GM12878 (cell line): ENCODE measurements around the gene DDRGK1. TPM values are rescaled to one million over a fixed set of nuclear protein-coding genes. Genes with fewer than 3 reads are reported as not detected.

ENCODE experiments used
- ATAC-seq: fragments of 200-7000 bp; cut with Tn5 transposase; 3 replicates; pipeline ENCODE4 v1.9.1; 2020; ENCODE audit warnings: mild to moderate bottlenecking, moderate library complexity
- BruUV-seq: library from RNA; stranded (reverse); fragments of 400-500 nt; replicated peaks from 2 replicates; lab custom pipeline; 2021; lab: Mats Ljungman, UMichigan
- CTCF ChIA-PET: fragments of 300-600 bp; sonication (Branson Sonifier 250); formaldehyde crosslinking; extraction: SDS; loops from one replicate; lab custom pipeline; 2021; ENCODE audit warnings: inconsistent platforms; lab: Yijun Ruan, JAX
- POLR2A ChIA-PET: fragments of 350-600 bp; formaldehyde crosslinking; extraction: SDS; loops from one replicate; lab custom pipeline; 2021; ENCODE audit warnings: inconsistent platforms; lab: Charles Lee
- RAD21 ChIA-PET: fragments of 300-600 bp; sonication (Branson Sonifier 250); formaldehyde crosslinking; loops from one replicate; lab custom pipeline; 2023; ENCODE audit warnings: antibody characterized with exemption; ENCODE audit not compliant: unreplicated experiment; lab: Charles Lee
- SMC1A ChIA-PET: fragments of 300-600 bp; sonication (Branson Sonifier 250); formaldehyde crosslinking; loops from one replicate; lab custom pipeline; 2023; ENCODE audit not compliant: unreplicated experiment, uncharacterized antibody; lab: Charles Lee
- DNase-seq: peaks from one replicate; pipeline ENCODE4 v3.0.0-alpha.2; 2011; ENCODE audit warnings: low read depth, low spot score
- FAIRE-seq: peaks from 3 replicates; lab custom pipeline; 2011; peaks lifted over from hg19 to GRCh38; lab: Jason Lieb, UNC
- H2AFZ ChIP-seq: 2 replicates; pipeline ENCODE4 v1.6.0; 2011; ENCODE audit warnings: low read depth, low read length, control low read depth; ENCODE audit not compliant: control insufficient read depth
- H3K27ac ChIP-seq: 2 replicates; pipeline ENCODE4 v1.5.1; 2011; ENCODE audit warnings: control low read depth; ENCODE audit not compliant: control insufficient read depth, insufficient read depth
- H3K27me3 ChIP-seq, 2 experiments: replicated peaks in 1 of 2; 2 replicates each; pipeline versions ENCODE4 v1.6.0 to v1.6.1; 2011; ENCODE audit warnings: low read length in 1 of 2; ENCODE audit not compliant: control insufficient read depth in 2 of 2, insufficient read depth in 2 of 2
- H3K36me3 ChIP-seq, 2 experiments: 2 replicates each; pipeline ENCODE4 v1.5.1; 2011; ENCODE audit warnings: low read length in 1 of 2; ENCODE audit not compliant: control insufficient read depth in 2 of 2, insufficient read depth in 2 of 2
- H3K4me1 ChIP-seq: 2 replicates; pipeline ENCODE4 v1.6.1; 2011; ENCODE audit warnings: mild to moderate bottlenecking, low read length, moderate library complexity, mixed read lengths; ENCODE audit not compliant: control insufficient read depth, insufficient read depth
- H3K4me2 ChIP-seq: 2 replicates; pipeline ENCODE4 v1.6.0; 2011; ENCODE audit warnings: control low read depth; ENCODE audit not compliant: control insufficient read depth, insufficient read depth
- H3K4me3 ChIP-seq: fragments of 200-600 bp; sonication (generic); 2 replicates; pipeline ENCODE4 v1.5.1; 2016
- H3K79me2 ChIP-seq: 2 replicates; pipeline ENCODE4 v1.6.0; 2011; ENCODE audit warnings: low read length; ENCODE audit not compliant: control insufficient read depth, insufficient read depth
- H3K9ac ChIP-seq: 2 replicates; pipeline ENCODE4 v1.8.0; 2011; ENCODE audit warnings: low read length, control low read depth, mixed read lengths; ENCODE audit not compliant: control insufficient read depth, insufficient read depth
- H3K9me3 ChIP-seq: replicated peaks from 3 replicates; pipeline ENCODE4 v1.5.1; 2011; ENCODE audit warnings: mild to moderate bottlenecking, low read length; ENCODE audit not compliant: control insufficient read depth, insufficient read depth
- H4K20me1 ChIP-seq: 2 replicates; pipeline ENCODE4 v1.6.0; 2011; ENCODE audit not compliant: control insufficient read depth, insufficient read depth
- EGR1 ChIP-seq, 2 experiments: IDR thresholded peaks; 1 replicate in 1 of 2; 2 replicates in 1 of 2; pipeline ENCODE4 v1.6.1; 2011 to 2012; ENCODE audit warnings: low read depth in 2 of 2, low read length in 2 of 2, borderline replicate concordance in 1 of 2, mild to moderate bottlenecking in 1 of 2, moderate library complexity in 1 of 2
- FOXM1 ChIP-seq: IDR thresholded peaks from 2 replicates; pipeline ENCODE4 v1.6.1; 2012; ENCODE audit warnings: low read depth, mild to moderate bottlenecking, inconsistent platforms, low read length, moderate library complexity
- JUND ChIP-seq: IDR thresholded peaks from 2 replicates; pipeline ENCODE4 v1.6.1; 2012; ENCODE audit warnings: low read depth, mild to moderate bottlenecking, low read length, improper control_type of control experiment, moderate library complexity
- SREBF1 ChIP-seq: IDR thresholded peaks from 2 replicates; pipeline ENCODE4 v1.6.1; 2012; ENCODE audit warnings: mild to moderate bottlenecking, low read length
- ZBED1 ChIP-seq: IDR thresholded peaks from 2 replicates; pipeline ENCODE4 v1.6.1; 2016; ENCODE audit warnings: borderline replicate concordance
- ZBTB11 ChIP-seq: fragments of 450-650 bp; formaldehyde crosslinking; IDR thresholded peaks from 2 replicates; pipeline ENCODE4 v1.5.0; 2022; ENCODE audit warnings: mild to moderate bottlenecking, missing genetic modification characterization
- WGBS: methylation state at CpG from one replicate; pipeline ENCODE4 v1.1.6; 2016; ENCODE audit warnings: low lambda C conversion rate; ENCODE audit not compliant: insufficient replicate concordance, insufficient coverage; ENCODE audit errors: missing lambda C conversion rate; 5-methylcytosine and 5-hydroxymethylcytosine counted together
- in situ Hi-C: fragments of 300-500 bp; cut with MboI; formaldehyde crosslinking; loops from 9 replicates; pipeline ENCODE4 v1.14.3; 2018; ENCODE audit warnings: mixed read lengths
- intact Hi-C: fragments of 100-400 bp; cut with micrococcal nuclease; formaldehyde crosslinking; loops from one replicate; pipeline ENCODE4 v1.14.2; 2022; ENCODE audit not compliant: unreplicated experiment
- polyA plus RNA-seq, 11 experiments: library from polyadenylated mRNA; depleted of rRNA in 4 of 11; unstranded in 6 of 11; stranded (reverse) in 5 of 11; fragments of >200 nt; fragmentation: Nextera tagmentation in 4 of 11; fragmentation: Illumina TruSeq in 1 of 11; extraction: Ambion mirVana in 4 of 11; extraction: Trizol in 1 of 11; gene quantifications; 1 replicate in 1 of 11; 2 replicates in 10 of 11; pipeline versions ENCODE4 v1.2.1 to v1.2.3, GENCODE V29; 2011 to 2016; ENCODE audit warnings: inconsistent platforms in 2 of 11, missing spikeins in 2 of 11, low read depth in 1 of 11
- total RNA-seq, 4 experiments: library from RNA; depleted of rRNA in 3 of 4; stranded (reverse); fragments of >200 nt in 3 of 4; fragmentation: Illumina TruSeq in 1 of 4; extraction: Trizol in 1 of 4; gene quantifications; 2 replicates each; pipeline versions ENCODE4 v1.2.1 to v1.2.3, GENCODE V29; 2013 to 2021
- TF ChIP-seq, protein P1 (sequence below): fragments of 450-650 bp; IDR thresholded peaks from 2 replicates; pipeline ENCODE4 v1.6.1; 2017; ENCODE audit warnings: mild to moderate bottlenecking

DDRGK1 gene
- total and polyA plus RNA-seq, 10 of the 15 experiments (the other 5 are each of a cell fraction or from before 2014, with no cell fraction given) = 4.0 to 55.2 (median 39.7) TPM

DNA sequence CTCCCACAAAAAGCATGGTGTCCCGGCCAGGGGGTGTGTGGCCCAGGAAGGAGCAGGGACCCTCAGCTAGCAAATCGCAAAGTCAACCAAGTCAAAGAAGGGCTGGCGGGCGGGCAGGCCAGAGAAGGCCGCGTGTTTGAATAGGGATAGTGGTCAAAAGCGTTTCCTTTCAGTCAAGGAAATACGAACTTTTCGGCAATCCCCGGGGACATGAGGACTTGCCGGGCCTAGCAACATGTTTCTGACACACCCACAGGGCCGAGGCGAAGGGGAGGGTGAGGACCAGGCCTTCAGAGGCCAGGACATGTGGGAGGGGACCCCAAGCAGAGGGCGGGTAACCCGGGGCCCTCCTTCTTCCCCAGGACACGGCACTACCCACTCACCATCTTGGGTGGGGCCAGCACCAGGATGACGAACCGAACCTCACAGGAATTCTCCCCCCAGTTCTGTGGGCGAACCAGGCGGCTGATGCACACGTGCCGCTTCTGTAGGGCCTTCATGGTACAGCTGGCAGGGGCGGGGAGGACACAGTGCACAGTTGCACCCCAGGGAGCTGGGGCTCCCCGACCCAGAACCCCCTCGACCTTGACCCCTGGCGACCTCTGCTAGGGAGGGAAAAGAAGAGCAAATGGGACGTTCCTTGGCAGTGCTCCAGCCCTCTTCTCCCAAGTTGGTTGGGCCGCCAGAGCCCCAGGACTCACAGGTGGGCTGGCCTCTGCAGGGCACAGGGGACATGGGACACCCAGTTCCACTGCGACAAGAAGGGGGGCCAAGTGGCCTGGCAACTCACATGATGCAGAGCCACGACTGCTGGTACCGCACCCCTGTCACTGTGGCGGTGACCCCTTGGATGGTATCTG, 28.9 kb upstream of the DDRGK1 start:
- Histone ChIP-seq H3K4me3 (no peak overlapping the region), H3K9ac (no peak overlapping the region), H3K36me3 (no peaks in the 10 kb centered on the region), H3K79me2 (no peaks in the 10 kb centered on the region), H3K27ac (no peak overlapping the region), H3K27me3 (peaks cover 1 to 6% of the 10 kb centered on the region in 2 experiments; a peak in 3 of 4 replicates), H3K4me1 (no peaks in the 10 kb centered on the region; the same call in 1 of the 2 replicates), H3K9me3 (no peaks in the 10 kb centered on the region), H4K20me1 (no peaks in the 10 kb centered on the region), H2AFZ (no peak overlapping the region), H3K4me2 (no peak overlapping the region)
- TF ChIP-seq EGR1 (IDR thresholded peaks at IDR 0.05; ENCODE audit: borderline replicate concordance in 1 of 2, low read depth in 2 of 2, low read length in 2 of 2) = no peak
- no peak for TF ChIP-seq JUND
- TF ChIP-seq FOXM1 = no peak
- no peak for TF ChIP-seq SREBF1
- no peak for TF ChIP-seq ZBTB11 (CRISPR knock-in tag)
- TF ChIP-seq, protein P1, sequence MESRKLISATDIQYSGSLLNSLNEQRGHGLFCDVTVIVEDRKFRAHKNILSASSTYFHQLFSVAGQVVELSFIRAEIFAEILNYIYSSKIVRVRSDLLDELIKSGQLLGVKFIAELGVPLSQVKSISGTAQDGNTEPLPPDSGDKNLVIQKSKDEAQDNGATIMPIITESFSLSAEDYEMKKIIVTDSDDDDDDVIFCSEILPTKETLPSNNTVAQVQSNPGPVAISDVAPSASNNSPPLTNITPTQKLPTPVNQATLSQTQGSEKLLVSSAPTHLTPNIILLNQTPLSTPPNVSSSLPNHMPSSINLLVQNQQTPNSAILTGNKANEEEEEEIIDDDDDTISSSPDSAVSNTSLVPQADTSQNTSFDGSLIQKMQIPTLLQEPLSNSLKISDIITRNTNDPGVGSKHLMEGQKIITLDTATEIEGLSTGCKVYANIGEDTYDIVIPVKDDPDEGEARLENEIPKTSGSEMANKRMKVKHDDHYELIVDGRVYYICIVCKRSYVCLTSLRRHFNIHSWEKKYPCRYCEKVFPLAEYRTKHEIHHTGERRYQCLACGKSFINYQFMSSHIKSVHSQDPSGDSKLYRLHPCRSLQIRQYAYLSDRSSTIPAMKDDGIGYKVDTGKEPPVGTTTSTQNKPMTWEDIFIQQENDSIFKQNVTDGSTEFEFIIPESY = no peak
- no peak for TF ChIP-seq ZBED1
- ATAC-seq (no peak), FAIRE-seq (no peak), DNase-seq (no peak)
- POLR2A ChIA-PET = no interaction called here
- CTCF ChIA-PET = no interaction called here
- in situ Hi-C loops (no loop called here), intact Hi-C loops (no loop called here)
- 50% methylated on average over 31 of the region's 32 CpGs for WGBS
- SMC1A ChIA-PET = no interaction called here
- BruUV-seq = no TSS peak
- RAD21 ChIA-PET = no interaction called here
